ENCODE measurements around the gene SLC25A26. TPM values are rescaled to one million over a fixed set of nuclear protein-coding genes. Genes with fewer than 3 reads are reported as not detected.

The SLC25A26 gene
- total RNA-seq, 1 experiment from 2014 or later: 23.8 TPM

- intact Hi-C loops (cut with micrococcal nuclease): no loop called here
- RAD21 ChIA-PET (ENCODE audit: low non-redundant PET in 1 of 2, low total read pairs in 2 of 2, uncharacterized antibody in 2 of 2, unreplicated experiment in 2 of 2): no interaction called here
- BruUV-seq (replicated peaks): no TSS peak
- CTCF ChIA-PET: no interaction called here
- no peaks in the 10 kb centered on the region for H3K36me3 ChIP-seq (ENCODE audit: control insufficient read depth in 1 of 2, insufficient read depth in 2 of 2, low read length in 2 of 2)
- H3K79me2 ChIP-seq (ENCODE audit: insufficient read depth, low read length): no peaks in the 10 kb centered on the region
- POLR2A ChIA-PET: no interaction called here
- H3K9ac ChIP-seq (ENCODE audit: low read length): no peak overlapping the region
- ATAC-seq (no peak), DNase-seq (ENCODE audit: low read depth, low spot score) (no peak)
- TF ChIP-seq POLR2AphosphoS5 (IDR thresholded peaks at IDR 0.05; ENCODE audit: low read depth, low read length): no peak
- TF ChIP-seq EZH2phosphoT487 (IDR thresholded peaks at IDR 0.05; ENCODE audit: borderline replicate concordance): no peak
- no peak for TF ChIP-seq SRF (IDR thresholded peaks at IDR 0.05; ENCODE audit: low read depth)
- no peak for TF ChIP-seq ELF1 (IDR thresholded peaks at IDR 0.05; ENCODE audit: borderline replicate concordance, low read depth)
- H3K4me3 ChIP-seq (replicated peaks in 1 of 2; ENCODE audit: low read depth in 1 of 2, low read length in 2 of 2): no peak overlapping the region
- no peaks in the 10 kb centered on the region for H4K20me1 ChIP-seq (ENCODE audit: insufficient read depth)
- H3K27me3 ChIP-seq (ENCODE audit: insufficient read depth, low read length): no peaks in the 10 kb centered on the region
- no peaks in the 10 kb centered on the region for H3K9me3 ChIP-seq (ENCODE audit: control insufficient read depth in 1 of 2, insufficient read depth in 1 of 2, low read depth in 1 of 2, low read length in 2 of 2)
- no peak overlapping the region for H2AFZ ChIP-seq (ENCODE audit: low read depth, low read length, poor library complexity, severe bottlenecking)
- no peaks in the 10 kb centered on the region for H3K9me2 ChIP-seq (ENCODE audit: insufficient read depth)
- no peak overlapping the region for H3K27ac ChIP-seq (ENCODE audit: low read depth, low read length)
- H3K4me1 ChIP-seq (ENCODE audit: control insufficient read depth in 1 of 2, insufficient read depth in 2 of 2, low read length in 2 of 2): no peaks in the 10 kb centered on the region
- no peak overlapping the region for H3K4me2 ChIP-seq (ENCODE audit: low read length)
Observed at GRCh38 chr3:66363148-66363547, 142.3 kb downstream of the SLC25A26 start.

- Histone ChIP-seq H3K79me2 (ENCODE audit: insufficient read depth, low read length) (no peaks in the 10 kb centered on the region), H3K36me3 (ENCODE audit: control insufficient read depth in 1 of 2, insufficient read depth in 2 of 2, low read length in 2 of 2) (no peaks in the 10 kb centered on the region), H3K4me3 (replicated peaks in 1 of 2; ENCODE audit: low read depth in 1 of 2, low read length in 2 of 2) (no peak overlapping the region), H3K4me1 (ENCODE audit: control insufficient read depth in 1 of 2, insufficient read depth in 2 of 2, low read length in 2 of 2) (no peaks in the 10 kb centered on the region), H3K9me2 (ENCODE audit: insufficient read depth) (no peaks in the 10 kb centered on the region), H3K4me2 (ENCODE audit: low read length) (no peak overlapping the region), H3K9me3 (ENCODE audit: control insufficient read depth in 1 of 2, insufficient read depth in 1 of 2, low read depth in 1 of 2, low read length in 2 of 2) (no peaks in the 10 kb centered on the region), H3K27me3 (ENCODE audit: insufficient read depth, low read length) (no peaks in the 10 kb centered on the region), H2AFZ (ENCODE audit: low read depth, low read length, poor library complexity, severe bottlenecking) (no peak overlapping the region), H3K27ac (ENCODE audit: low read depth, low read length) (no peak overlapping the region), H4K20me1 (ENCODE audit: insufficient read depth) (no peaks in the 10 kb centered on the region), H3K9ac (ENCODE audit: low read length) (no peak overlapping the region)
- POLR2A ChIA-PET: no interaction called here
- no TSS peak for BruUV-seq (replicated peaks)
- RAD21 ChIA-PET (ENCODE audit: low non-redundant PET in 1 of 2, low total read pairs in 2 of 2, uncharacterized antibody in 2 of 2, unreplicated experiment in 2 of 2): no interaction called here
- CTCF ChIA-PET: no interaction called here
- ATAC-seq: no peak
- DNase-seq (ENCODE audit: low read depth, low spot score): no peak
- no peak for TF ChIP-seq EGR1 (IDR thresholded peaks at IDR 0.05; ENCODE audit: low read depth)
- TF ChIP-seq CEBPB (IDR thresholded peaks at IDR 0.05; ENCODE audit: low read depth): no peak
- no peak for TF ChIP-seq EZH2 (IDR thresholded peaks at IDR 0.05)
- no peak for TF ChIP-seq RAD21 (IDR thresholded peaks at IDR 0.05; ENCODE audit: low read depth)
- no peak for TF ChIP-seq TCF7L2 (IDR thresholded peaks at IDR 0.05; ENCODE audit: borderline replicate concordance, extremely low read depth, insufficient read depth, insufficient read length)
- no peak for TF ChIP-seq POLR2AphosphoS5 (IDR thresholded peaks at IDR 0.05; ENCODE audit: low read depth, low read length)
- no peak for TF ChIP-seq REST (IDR thresholded peaks at IDR 0.05; ENCODE audit: low read depth)
- no peak for TF ChIP-seq ZFX (IDR thresholded peaks at IDR 0.05)
- no peak for TF ChIP-seq ZNF274 (IDR thresholded peaks at IDR 0.05; ENCODE audit: low read depth, low read length)
- TF ChIP-seq SP1 (IDR thresholded peaks at IDR 0.05; ENCODE audit: low read depth): no peak
- intact Hi-C loops (cut with micrococcal nuclease): no loop called here
Observed at GRCh38 chr3:66365080-66365479, 144.3 kb downstream of the SLC25A26 start.

All from HCT116 (cell line).